Measurements from ENCODE around the gene C17orf107.

The C17orf107 gene

DNA sequence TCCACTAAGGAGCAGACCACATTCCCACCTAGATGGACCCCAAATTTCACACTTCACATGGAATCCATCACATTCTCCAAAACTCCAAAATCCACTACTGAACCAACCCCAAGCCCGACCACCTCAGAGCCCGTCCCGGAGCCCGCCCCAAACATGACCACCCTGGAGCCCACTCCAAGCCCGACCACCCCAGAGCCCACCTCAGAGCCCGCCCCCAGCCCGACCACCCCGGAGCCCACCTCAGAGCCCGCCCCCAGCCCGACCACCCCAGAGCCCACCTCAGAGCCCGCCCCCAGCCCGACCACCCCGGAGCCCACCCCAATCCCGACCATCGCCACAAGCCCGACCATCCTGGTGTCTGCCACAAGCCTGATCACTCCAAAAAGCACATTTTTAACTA, 34.3 kb downstream of the C17orf107 start:
- no peak overlapping the region for H3K9ac ChIP-seq (ENCODE audit: low read length)
- H3K9me2 ChIP-seq (ENCODE audit: low read depth, low read length), result no peaks in the 10 kb centered on the region
- peaks cover 11% of the 10 kb centered on the region for H3K4me1 ChIP-seq (ENCODE audit: insufficient read depth, low read length, severe bottlenecking)
- no peak overlapping the region for H3K27ac ChIP-seq (ENCODE audit: low read depth, low read length, poor library complexity, severe bottlenecking)
- H3K79me2 ChIP-seq (ENCODE audit: insufficient read depth, low read length), result no peaks in the 10 kb centered on the region; the same call in 1 of the 2 replicates
- no peak overlapping the region for H3K4me2 ChIP-seq (ENCODE audit: low read length)
- H3K4me3 ChIP-seq (ENCODE audit: low read depth, low read length, poor library complexity, severe bottlenecking), result no peak overlapping the region
- H3F3A ChIP-seq (ENCODE audit: insufficient read depth, low read length), result no peaks in the 10 kb centered on the region
- no peaks in the 10 kb centered on the region for H3K9me3 ChIP-seq (ENCODE audit: low read length)
- H2AFZ ChIP-seq (ENCODE audit: low read length), result no peak overlapping the region
- no peaks in the 10 kb centered on the region for H3K27me3 ChIP-seq (ENCODE audit: insufficient read depth, low read length)
- no peaks in the 10 kb centered on the region for H4K20me1 ChIP-seq (ENCODE audit: insufficient read depth, low read length)
- TF ChIP-seq, protein P1, sequence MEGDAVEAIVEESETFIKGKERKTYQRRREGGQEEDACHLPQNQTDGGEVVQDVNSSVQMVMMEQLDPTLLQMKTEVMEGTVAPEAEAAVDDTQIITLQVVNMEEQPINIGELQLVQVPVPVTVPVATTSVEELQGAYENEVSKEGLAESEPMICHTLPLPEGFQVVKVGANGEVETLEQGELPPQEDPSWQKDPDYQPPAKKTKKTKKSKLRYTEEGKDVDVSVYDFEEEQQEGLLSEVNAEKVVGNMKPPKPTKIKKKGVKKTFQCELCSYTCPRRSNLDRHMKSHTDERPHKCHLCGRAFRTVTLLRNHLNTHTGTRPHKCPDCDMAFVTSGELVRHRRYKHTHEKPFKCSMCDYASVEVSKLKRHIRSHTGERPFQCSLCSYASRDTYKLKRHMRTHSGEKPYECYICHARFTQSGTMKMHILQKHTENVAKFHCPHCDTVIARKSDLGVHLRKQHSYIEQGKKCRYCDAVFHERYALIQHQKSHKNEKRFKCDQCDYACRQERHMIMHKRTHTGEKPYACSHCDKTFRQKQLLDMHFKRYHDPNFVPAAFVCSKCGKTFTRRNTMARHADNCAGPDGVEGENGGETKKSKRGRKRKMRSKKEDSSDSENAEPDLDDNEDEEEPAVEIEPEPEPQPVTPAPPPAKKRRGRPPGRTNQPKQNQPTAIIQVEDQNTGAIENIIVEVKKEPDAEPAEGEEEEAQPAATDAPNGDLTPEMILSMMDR (IDR thresholded peaks at IDR 0.05; ENCODE audit: low read length), result no peak
- H3K36me3 ChIP-seq (ENCODE audit: insufficient read depth, low read length), result peaks cover 39% of the 10 kb centered on the region

DNA sequence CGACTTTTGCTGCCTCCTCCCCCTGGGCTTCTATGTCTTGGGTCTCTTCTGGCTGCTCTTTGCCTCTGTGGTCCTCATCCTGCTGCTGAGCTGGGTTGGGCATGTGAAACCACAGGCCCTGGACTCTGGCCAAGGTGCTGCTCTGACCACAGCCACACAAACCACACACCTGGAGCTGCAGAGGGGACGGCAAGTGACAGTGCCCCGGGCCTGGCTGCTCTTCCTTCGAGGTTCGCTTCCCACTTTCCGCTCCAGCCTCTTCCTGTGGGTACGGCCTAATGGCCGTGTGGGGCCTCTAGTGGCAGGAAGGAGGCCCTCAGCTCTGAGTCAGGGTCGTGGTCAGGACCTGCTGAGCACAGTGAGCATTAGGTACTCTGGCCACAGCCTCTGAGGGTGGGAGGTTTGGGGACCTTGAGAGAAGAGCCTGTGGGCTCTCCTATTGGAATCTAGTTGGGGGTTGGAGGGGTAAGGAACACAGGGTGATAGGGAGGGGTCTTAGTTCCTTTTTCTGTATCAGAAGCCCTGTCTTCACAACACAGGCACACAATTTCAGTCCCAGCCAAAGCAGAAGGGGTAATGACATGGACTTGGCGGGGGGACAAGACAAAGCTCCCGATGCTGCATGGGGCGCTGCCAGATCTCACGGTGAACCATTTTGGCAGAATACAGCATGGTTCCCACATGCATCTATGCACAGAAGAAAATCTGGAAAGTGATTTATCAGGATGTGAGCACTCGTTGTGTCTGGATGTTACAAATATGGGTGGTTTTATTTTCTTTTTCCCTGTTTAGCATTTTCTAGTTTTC, 35.0 kb downstream of the C17orf107 start:
- Histone ChIP-seq H3K27ac (ENCODE audit: low read depth, low read length, poor library complexity, severe bottlenecking) (no peak overlapping the region), H3K36me3 (ENCODE audit: insufficient read depth, low read length) (peaks cover 39% of the 10 kb centered on the region), H3K9me3 (ENCODE audit: low read length) (no peaks in the 10 kb centered on the region), H3K79me2 (ENCODE audit: insufficient read depth, low read length) (peaks cover 6% of the 10 kb centered on the region; the same call in 1 of the 2 replicates), H3K4me2 (ENCODE audit: low read length) (no peak overlapping the region), H3K27me3 (ENCODE audit: insufficient read depth, low read length) (no peaks in the 10 kb centered on the region), H4K20me1 (ENCODE audit: insufficient read depth, low read length) (no peaks in the 10 kb centered on the region), H2AFZ (ENCODE audit: low read length) (no peak overlapping the region), H3K9ac (ENCODE audit: low read length) (no peak overlapping the region), H3F3A (ENCODE audit: insufficient read depth, low read length) (no peaks in the 10 kb centered on the region), H3K4me1 (ENCODE audit: insufficient read depth, low read length, severe bottlenecking) (peaks cover 16% of the 10 kb centered on the region), H3K4me3 (ENCODE audit: low read depth, low read length, poor library complexity, severe bottlenecking) (no peak overlapping the region), H3K9me2 (ENCODE audit: low read depth, low read length) (no peaks in the 10 kb centered on the region)
- TF ChIP-seq, protein P1 (IDR thresholded peaks at IDR 0.05; ENCODE audit: low read length), result no peak
- TF ChIP-seq EZH2 (IDR thresholded peaks at IDR 0.05; ENCODE audit: borderline replicate concordance, low read length), result no peak

DNA sequence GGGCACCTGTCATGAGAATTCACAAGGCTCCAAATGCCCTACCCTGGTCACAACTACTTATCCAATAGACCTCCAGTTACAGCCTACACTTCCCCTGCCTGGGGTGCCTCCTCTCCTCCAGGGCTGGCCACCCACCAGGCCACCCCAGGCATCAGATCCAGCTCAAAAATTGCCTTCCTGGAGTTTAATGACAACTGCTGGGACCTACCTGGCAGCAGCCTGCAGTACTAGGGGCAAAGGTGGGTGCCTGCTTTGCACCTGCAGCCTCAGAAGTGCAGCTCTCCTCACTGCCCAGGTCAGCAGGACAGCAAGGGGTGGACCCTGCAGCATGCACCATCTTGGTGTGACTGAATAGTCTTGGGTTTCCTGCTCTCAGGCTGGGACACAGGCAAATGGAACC, 36.3 kb downstream of the C17orf107 start:
- no peaks in the 10 kb centered on the region for H3K9me3 ChIP-seq (ENCODE audit: low read length)
- TF ChIP-seq, protein P1 (IDR thresholded peaks at IDR 0.05; ENCODE audit: low read length), result no peak
- no peak for TF ChIP-seq EZH2 (IDR thresholded peaks at IDR 0.05; ENCODE audit: borderline replicate concordance, low read length)
- H3K36me3 ChIP-seq (ENCODE audit: insufficient read depth, low read length), result peaks cover 40% of the 10 kb centered on the region

More for the DNA sequence above, 36.3 kb downstream of the C17orf107 start:
- Histone ChIP-seq H3K27me3 (ENCODE audit: insufficient read depth, low read length) (no peaks in the 10 kb centered on the region), H3F3A (ENCODE audit: insufficient read depth, low read length) (no peaks in the 10 kb centered on the region), H2AFZ (ENCODE audit: low read length) (no peak overlapping the region), H3K4me2 (ENCODE audit: low read length) (no peak overlapping the region), H3K4me1 (ENCODE audit: insufficient read depth, low read length, severe bottlenecking) (peaks cover 16% of the 10 kb centered on the region), H4K20me1 (ENCODE audit: insufficient read depth, low read length) (no peaks in the 10 kb centered on the region), H3K9me2 (ENCODE audit: low read depth, low read length) (no peaks in the 10 kb centered on the region), H3K79me2 (ENCODE audit: insufficient read depth, low read length) (peaks cover 9% of the 10 kb centered on the region; the same call in 1 of the 2 replicates), H3K27ac (ENCODE audit: low read depth, low read length, poor library complexity, severe bottlenecking) (no peak overlapping the region), H3K4me3 (ENCODE audit: low read depth, low read length, poor library complexity, severe bottlenecking) (no peak overlapping the region), H3K9ac (ENCODE audit: low read length) (no peak overlapping the region)
